Melanocyte of skin (primary cell): Measurements from ENCODE around the gene DSC1. TPM values are rescaled to one million over a fixed set of nuclear protein-coding genes. Genes with fewer than 3 reads are reported as not detected.

Source experiments
- total RNA-seq, 2 donors: library from RNA; depleted of rRNA; stranded (reverse); fragments of >200 nt; gene quantifications; 2 replicates each; pipeline ENCODE4 v1.2.3, GENCODE V29; 2012

DSC1 gene, protein sequence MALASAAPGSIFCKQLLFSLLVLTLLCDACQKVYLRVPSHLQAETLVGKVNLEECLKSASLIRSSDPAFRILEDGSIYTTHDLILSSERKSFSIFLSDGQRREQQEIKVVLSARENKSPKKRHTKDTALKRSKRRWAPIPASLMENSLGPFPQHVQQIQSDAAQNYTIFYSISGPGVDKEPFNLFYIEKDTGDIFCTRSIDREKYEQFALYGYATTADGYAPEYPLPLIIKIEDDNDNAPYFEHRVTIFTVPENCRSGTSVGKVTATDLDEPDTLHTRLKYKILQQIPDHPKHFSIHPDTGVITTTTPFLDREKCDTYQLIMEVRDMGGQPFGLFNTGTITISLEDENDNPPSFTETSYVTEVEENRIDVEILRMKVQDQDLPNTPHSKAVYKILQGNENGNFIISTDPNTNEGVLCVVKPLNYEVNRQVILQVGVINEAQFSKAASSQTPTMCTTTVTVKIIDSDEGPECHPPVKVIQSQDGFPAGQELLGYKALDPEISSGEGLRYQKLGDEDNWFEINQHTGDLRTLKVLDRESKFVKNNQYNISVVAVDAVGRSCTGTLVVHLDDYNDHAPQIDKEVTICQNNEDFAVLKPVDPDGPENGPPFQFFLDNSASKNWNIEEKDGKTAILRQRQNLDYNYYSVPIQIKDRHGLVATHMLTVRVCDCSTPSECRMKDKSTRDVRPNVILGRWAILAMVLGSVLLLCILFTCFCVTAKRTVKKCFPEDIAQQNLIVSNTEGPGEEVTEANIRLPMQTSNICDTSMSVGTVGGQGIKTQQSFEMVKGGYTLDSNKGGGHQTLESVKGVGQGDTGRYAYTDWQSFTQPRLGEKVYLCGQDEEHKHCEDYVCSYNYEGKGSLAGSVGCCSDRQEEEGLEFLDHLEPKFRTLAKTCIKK
- not detected for total RNA-seq

GRCh38 chr18:31162825-31163435, at the start of gene DSC1:
Gene DSC1, minus strand, starts transcription at chr18:31162856. Its CDS starts 262 bp downstream, at chr18:31162594.

DNA sequence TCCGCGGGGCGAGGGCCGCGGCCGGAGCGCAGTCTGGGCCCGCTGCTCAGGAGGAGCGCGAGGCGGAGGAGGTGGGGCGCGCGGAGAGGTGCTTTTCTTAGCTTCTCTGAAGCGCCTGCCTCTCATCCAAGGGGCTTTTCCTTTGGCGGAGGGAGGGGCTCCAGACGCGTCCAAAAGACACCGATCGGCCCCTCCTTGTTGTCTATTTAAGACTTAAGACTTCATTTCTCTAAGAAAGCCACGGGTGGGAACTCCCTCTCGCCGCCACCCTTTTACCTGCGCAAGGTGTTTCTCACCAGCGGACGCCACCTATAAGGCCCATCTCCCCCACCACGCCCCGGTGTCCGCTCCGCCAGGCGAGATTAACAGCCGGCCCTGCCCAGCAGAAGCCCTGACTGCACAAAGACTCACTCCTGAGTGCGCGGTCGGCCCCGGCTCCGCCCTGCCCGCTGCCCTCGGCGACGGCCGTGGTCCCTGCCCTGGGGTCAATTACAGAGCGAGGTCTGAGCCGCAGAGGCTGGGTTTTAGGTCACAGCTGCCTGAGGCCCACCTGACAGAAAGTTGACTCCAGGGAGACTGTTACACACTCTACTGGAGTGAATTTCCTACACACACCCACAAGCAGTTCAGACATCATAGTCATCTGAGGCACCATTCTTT, 60.5 kb downstream of the DSC1 start, which contains the start of gene DSC2:
Gene DSC2 (minus strand): TSS at position 397 of the 660 bp plus-strand sequence. CDS start 450 bp downstream, outside the sequence.

Other genes with a start within 250 kb of the DSC1 start
- under 1 TPM in 1 of 2 donors, not detected in 1; under 0.01 TPM for gene DSC3, start 120.1 kb downstream of the DSC1 start, total RNA-seq
- gene DSC2, start 60.4 kb downstream of the DSC1 start, total RNA-seq, result not detected
- gene DSG1, start 155.3 kb upstream of the DSC1 start, total RNA-seq, result not detected
- not detected for gene DSG4, start 213.9 kb upstream of the DSC1 start, total RNA-seq